GM23338 (cell line): ENCODE data around the gene STON2.

Source experiments
- CREB1 ChIP-seq: fragments of 250-450 bp; sonication (Bioruptor Pico); IDR thresholded peaks from 2 replicates; pipeline ENCODE4 v1.5.0; 2020; ENCODE audit warnings: low read depth, mild to moderate bottlenecking, moderate library complexity
- EZH2 ChIP-seq: fragments of 200-600 bp; sonication (generic); IDR thresholded peaks from one replicate; pipeline ENCODE4 v1.8.0; 2017; ENCODE audit warnings: antibody characterized with exemption, mild to moderate bottlenecking, low read depth; ENCODE audit not compliant: unreplicated experiment
- JUNB ChIP-seq: IDR thresholded peaks from one replicate; pipeline ENCODE4 v1.6.1; 2016; ENCODE audit warnings: antibody characterized with exemption; ENCODE audit not compliant: unreplicated experiment
- STAT1 ChIP-seq: IDR thresholded peaks from one replicate; pipeline ENCODE4 v1.6.1; 2016; ENCODE audit warnings: antibody characterized with exemption; ENCODE audit not compliant: unreplicated experiment
- TF ChIP-seq, protein P1 (sequence below): IDR thresholded peaks from one replicate; pipeline ENCODE4 v1.6.1; 2018; ENCODE audit warnings: antibody characterized with exemption; ENCODE audit not compliant: unreplicated experiment
- TF ChIP-seq, protein P2 (sequence below), 2 experiments: fragments of 200-600 bp in 1 of 2; sonication (generic) in 1 of 2; conservative IDR thresholded peaks; 2 replicates each; pipeline versions ENCODE4 v1.5.1 to v1.6.1; 2016 to 2017; ENCODE audit warnings: antibody characterized with exemption in 2 of 2, low read depth in 2 of 2, mild to moderate bottlenecking in 2 of 2, moderate library complexity in 1 of 2

DNA sequence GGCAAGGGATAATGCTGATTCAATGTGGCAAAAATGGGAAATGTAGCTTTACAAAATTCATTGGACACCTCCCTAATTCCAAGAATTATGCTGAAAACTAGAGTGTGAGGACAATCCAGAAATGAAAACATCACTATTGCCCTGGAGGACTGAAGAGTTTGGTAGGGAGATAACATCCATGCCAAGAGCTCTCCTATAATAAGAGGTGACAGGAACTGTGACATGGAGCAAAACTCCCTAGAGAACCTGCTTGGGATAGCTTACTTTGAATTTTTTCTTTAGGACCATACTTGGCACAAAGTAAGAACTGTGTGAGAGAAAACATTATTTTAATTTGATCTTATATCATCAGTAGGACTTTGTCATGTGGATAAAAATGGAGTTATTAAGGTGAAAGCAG, 48.9 kb downstream of the STON2 start:
- TF ChIP-seq EZH2, result no peak
- TF ChIP-seq, protein P1, sequence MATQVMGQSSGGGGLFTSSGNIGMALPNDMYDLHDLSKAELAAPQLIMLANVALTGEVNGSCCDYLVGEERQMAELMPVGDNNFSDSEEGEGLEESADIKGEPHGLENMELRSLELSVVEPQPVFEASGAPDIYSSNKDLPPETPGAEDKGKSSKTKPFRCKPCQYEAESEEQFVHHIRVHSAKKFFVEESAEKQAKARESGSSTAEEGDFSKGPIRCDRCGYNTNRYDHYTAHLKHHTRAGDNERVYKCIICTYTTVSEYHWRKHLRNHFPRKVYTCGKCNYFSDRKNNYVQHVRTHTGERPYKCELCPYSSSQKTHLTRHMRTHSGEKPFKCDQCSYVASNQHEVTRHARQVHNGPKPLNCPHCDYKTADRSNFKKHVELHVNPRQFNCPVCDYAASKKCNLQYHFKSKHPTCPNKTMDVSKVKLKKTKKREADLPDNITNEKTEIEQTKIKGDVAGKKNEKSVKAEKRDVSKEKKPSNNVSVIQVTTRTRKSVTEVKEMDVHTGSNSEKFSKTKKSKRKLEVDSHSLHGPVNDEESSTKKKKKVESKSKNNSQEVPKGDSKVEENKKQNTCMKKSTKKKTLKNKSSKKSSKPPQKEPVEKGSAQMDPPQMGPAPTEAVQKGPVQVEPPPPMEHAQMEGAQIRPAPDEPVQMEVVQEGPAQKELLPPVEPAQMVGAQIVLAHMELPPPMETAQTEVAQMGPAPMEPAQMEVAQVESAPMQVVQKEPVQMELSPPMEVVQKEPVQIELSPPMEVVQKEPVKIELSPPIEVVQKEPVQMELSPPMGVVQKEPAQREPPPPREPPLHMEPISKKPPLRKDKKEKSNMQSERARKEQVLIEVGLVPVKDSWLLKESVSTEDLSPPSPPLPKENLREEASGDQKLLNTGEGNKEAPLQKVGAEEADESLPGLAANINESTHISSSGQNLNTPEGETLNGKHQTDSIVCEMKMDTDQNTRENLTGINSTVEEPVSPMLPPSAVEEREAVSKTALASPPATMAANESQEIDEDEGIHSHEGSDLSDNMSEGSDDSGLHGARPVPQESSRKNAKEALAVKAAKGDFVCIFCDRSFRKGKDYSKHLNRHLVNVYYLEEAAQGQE, result no peak
- TF ChIP-seq, protein P2, sequence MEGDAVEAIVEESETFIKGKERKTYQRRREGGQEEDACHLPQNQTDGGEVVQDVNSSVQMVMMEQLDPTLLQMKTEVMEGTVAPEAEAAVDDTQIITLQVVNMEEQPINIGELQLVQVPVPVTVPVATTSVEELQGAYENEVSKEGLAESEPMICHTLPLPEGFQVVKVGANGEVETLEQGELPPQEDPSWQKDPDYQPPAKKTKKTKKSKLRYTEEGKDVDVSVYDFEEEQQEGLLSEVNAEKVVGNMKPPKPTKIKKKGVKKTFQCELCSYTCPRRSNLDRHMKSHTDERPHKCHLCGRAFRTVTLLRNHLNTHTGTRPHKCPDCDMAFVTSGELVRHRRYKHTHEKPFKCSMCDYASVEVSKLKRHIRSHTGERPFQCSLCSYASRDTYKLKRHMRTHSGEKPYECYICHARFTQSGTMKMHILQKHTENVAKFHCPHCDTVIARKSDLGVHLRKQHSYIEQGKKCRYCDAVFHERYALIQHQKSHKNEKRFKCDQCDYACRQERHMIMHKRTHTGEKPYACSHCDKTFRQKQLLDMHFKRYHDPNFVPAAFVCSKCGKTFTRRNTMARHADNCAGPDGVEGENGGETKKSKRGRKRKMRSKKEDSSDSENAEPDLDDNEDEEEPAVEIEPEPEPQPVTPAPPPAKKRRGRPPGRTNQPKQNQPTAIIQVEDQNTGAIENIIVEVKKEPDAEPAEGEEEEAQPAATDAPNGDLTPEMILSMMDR (conservative IDR thresholded peaks at IDR 0.05; ENCODE audit: low read depth in 2 of 2), result no peak
- no peak for TF ChIP-seq CREB1 (CRISPR knock-in tag)
- TF ChIP-seq JUNB, result no peak
- no peak for TF ChIP-seq STAT1
